Loucy (cell line): ENCODE data around the gene ATP11A.

Source experiments
- H2AFZ ChIP-seq: fragments of 200-600 bp; sonication (generic); 2 replicates; pipeline ENCODE4 v1.6.0; 2016; ENCODE audit warnings: antibody characterized with exemption, mild to moderate bottlenecking, low read length, moderate library complexity
- H3F3A ChIP-seq: fragments of 200-600 bp; 2 replicates; pipeline ENCODE4 v1.6.0; 2016; ENCODE audit warnings: antibody characterized with exemption, low read depth, mild to moderate bottlenecking
- H3K27me3 ChIP-seq: fragments of 200-600 bp; sonication (generic); 2 replicates; pipeline ENCODE4 v1.6.1; 2014; ENCODE audit warnings: low read length, mild to moderate bottlenecking; ENCODE audit not compliant: insufficient read depth, poor library complexity, severe bottlenecking
- H3K36me3 ChIP-seq: fragments of 200-600 bp; sonication (generic); 2 replicates; pipeline ENCODE4 v1.6.1; 2016; ENCODE audit warnings: low read length; ENCODE audit not compliant: insufficient read depth
- H3K4me1 ChIP-seq: fragments of 200-600 bp; sonication (generic); 2 replicates; pipeline ENCODE4 v1.5.1; 2014; ENCODE audit warnings: low read length, mild to moderate bottlenecking; ENCODE audit not compliant: insufficient read depth, poor library complexity, severe bottlenecking
- H3K4me2 ChIP-seq: fragments of 200-600 bp; sonication (generic); 2 replicates; pipeline ENCODE4 v1.6.0; 2014; ENCODE audit warnings: antibody characterized with exemption, low read length, low read depth, mild to moderate bottlenecking; ENCODE audit not compliant: poor library complexity, severe bottlenecking
- H3K4me3 ChIP-seq: fragments of 200-600 bp; sonication (generic); 2 replicates; pipeline ENCODE4 v1.5.1; 2014; ENCODE audit warnings: low read length, mild to moderate bottlenecking, mixed read lengths; ENCODE audit not compliant: poor library complexity, severe bottlenecking
- H3K79me2 ChIP-seq: fragments of 200-600 bp; sonication (generic); 2 replicates; pipeline ENCODE4 v1.6.1; 2014; ENCODE audit warnings: low read length; ENCODE audit not compliant: insufficient read depth
- H3K9ac ChIP-seq: fragments of 200-600 bp; sonication (generic); 2 replicates; pipeline ENCODE4 v1.6.0; 2014; ENCODE audit warnings: mild to moderate bottlenecking, low read depth, low read length, moderate library complexity; ENCODE audit not compliant: poor library complexity, severe bottlenecking
- H3K9me2 ChIP-seq: fragments of 200-600 bp; sonication (generic); replicated peaks from 2 replicates; pipeline ENCODE4 v1.6.1; 2016; ENCODE audit warnings: low read depth, low read length, mixed read lengths
- H3K9me3 ChIP-seq: fragments of 200-600 bp; sonication (generic); 2 replicates; pipeline ENCODE4 v1.6.1; 2014; ENCODE audit warnings: mild to moderate bottlenecking, antibody characterized with exemption, low read length, low read depth; ENCODE audit not compliant: insufficient read depth
- H4K20me1 ChIP-seq: fragments of 200-600 bp; sonication (generic); 2 replicates; pipeline ENCODE4 v1.6.0; 2014; ENCODE audit warnings: antibody characterized with exemption, low read length, mild to moderate bottlenecking; ENCODE audit not compliant: insufficient read depth, poor library complexity, severe bottlenecking
- CTCF ChIP-seq: fragments of 200-600 bp; sonication (generic); conservative IDR thresholded peaks from 2 replicates; pipeline ENCODE4 v1.5.1; 2014; ENCODE audit warnings: mild to moderate bottlenecking, antibody characterized with exemption, low read length
- EZH2phosphoT487 ChIP-seq: fragments of 200-600 bp; IDR thresholded peaks from 2 replicates; pipeline ENCODE4 v1.6.1; 2018; ENCODE audit warnings: antibody characterized with exemption, mild to moderate bottlenecking, moderate library complexity, borderline replicate concordance

Gene ATP11A

GRCh38 chr13:112912726-112913440 lies 223.0 kb downstream of the ATP11A start:
- no peaks in the 10 kb centered on the region for H3K4me1 ChIP-seq
- H3K9me3 ChIP-seq: no peaks in the 10 kb centered on the region
- no peak overlapping the region for H2AFZ ChIP-seq
- H3K36me3 ChIP-seq: no peaks in the 10 kb centered on the region
- no peaks in the 10 kb centered on the region for H3K27me3 ChIP-seq
- no peaks in the 10 kb centered on the region for H3K79me2 ChIP-seq
- no peak overlapping the region for H3K4me2 ChIP-seq
- TF ChIP-seq EZH2phosphoT487: no peak
- no peak for TF ChIP-seq CTCF
- no peaks in the 10 kb centered on the region for H4K20me1 ChIP-seq
- H3K9me2 ChIP-seq: no peaks in the 10 kb centered on the region
- no peaks in the 10 kb centered on the region for H3F3A ChIP-seq
- no peak overlapping the region for H3K4me3 ChIP-seq
- H3K9ac ChIP-seq: no peak overlapping the region

- Histone ChIP-seq H3K79me2 (no peaks in the 10 kb centered on the region), H3K9ac (no peak overlapping the region), H3K36me3 (no peaks in the 10 kb centered on the region), H3F3A (no peaks in the 10 kb centered on the region), H3K4me3 (no peak overlapping the region), H2AFZ (no peak overlapping the region), H3K27me3 (no peaks in the 10 kb centered on the region), H3K9me3 (no peaks in the 10 kb centered on the region), H3K4me2 (no peak overlapping the region), H3K4me1 (no peaks in the 10 kb centered on the region), H3K9me2 (no peaks in the 10 kb centered on the region), H4K20me1 (no peaks in the 10 kb centered on the region)
- TF ChIP-seq CTCF (no peak), EZH2phosphoT487 (no peak)
Observed at GRCh38 chr13:112916296-112916695, 226.5 kb downstream of the ATP11A start.

- no peak for TF ChIP-seq EZH2phosphoT487
- no peak for TF ChIP-seq CTCF
- no peaks in the 10 kb centered on the region for H3K9me3 ChIP-seq
- no peaks in the 10 kb centered on the region for H3K36me3 ChIP-seq
- no peaks in the 10 kb centered on the region for H3K27me3 ChIP-seq
- no peaks in the 10 kb centered on the region for H4K20me1 ChIP-seq
- H3K9ac ChIP-seq: no peak overlapping the region
- H3K79me2 ChIP-seq: no peaks in the 10 kb centered on the region
- no peak overlapping the region for H2AFZ ChIP-seq
- H3F3A ChIP-seq: no peaks in the 10 kb centered on the region
- H3K4me3 ChIP-seq: no peak overlapping the region
- H3K9me2 ChIP-seq: no peaks in the 10 kb centered on the region
- no peak overlapping the region for H3K4me2 ChIP-seq
- no peaks in the 10 kb centered on the region for H3K4me1 ChIP-seq
Observed at GRCh38 chr13:112917056-112917664, 227.3 kb downstream of the ATP11A start.
